ENCODE results near the gene ASTN2.
"Not testable (repeated sequence)": the region's sequence is repeated elsewhere in the genome, so short reads cannot be mapped to it uniquely, and the experiment has no call there.

The ASTN2 gene

DNA sequence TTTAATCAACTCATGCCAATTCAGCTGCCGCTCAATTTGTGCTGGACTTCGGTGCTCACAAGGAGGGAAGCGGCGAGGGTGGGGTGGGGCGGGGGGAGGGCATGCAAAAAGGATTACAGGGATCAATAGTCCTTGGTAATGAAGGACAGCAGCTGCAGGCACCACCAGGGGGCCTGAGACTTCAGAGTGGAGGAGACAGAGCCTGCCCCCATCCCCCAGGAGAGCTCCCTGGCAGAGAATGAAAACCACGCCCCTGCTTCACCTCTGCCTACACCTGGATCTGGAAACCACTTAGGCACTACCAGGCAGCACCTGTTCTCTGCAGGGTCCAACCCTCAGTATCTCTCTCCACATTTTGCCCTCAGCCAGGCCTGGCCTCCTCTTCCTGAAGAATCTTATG, 572.2 kb downstream of the ASTN2 start:
- H3K4me3 ChIP-seq (ENCODE audit: low read length) = no peak overlapping the region
- no peak overlapping the region for H3K27ac ChIP-seq (ENCODE audit: low read depth, low read length)
- H3K36me3 ChIP-seq (ENCODE audit: control insufficient read depth, insufficient read depth, low read length) = no peaks in the 10 kb centered on the region
- no peaks in the 10 kb centered on the region for H3K4me1 ChIP-seq (ENCODE audit: control insufficient read depth, insufficient read depth, low read length)
- no peaks in the 10 kb centered on the region for H3K27me3 ChIP-seq (ENCODE audit: control insufficient read depth, insufficient read depth, low read length)
- no peak overlapping the region for H3K9ac ChIP-seq (ENCODE audit: low read length)

DNA sequence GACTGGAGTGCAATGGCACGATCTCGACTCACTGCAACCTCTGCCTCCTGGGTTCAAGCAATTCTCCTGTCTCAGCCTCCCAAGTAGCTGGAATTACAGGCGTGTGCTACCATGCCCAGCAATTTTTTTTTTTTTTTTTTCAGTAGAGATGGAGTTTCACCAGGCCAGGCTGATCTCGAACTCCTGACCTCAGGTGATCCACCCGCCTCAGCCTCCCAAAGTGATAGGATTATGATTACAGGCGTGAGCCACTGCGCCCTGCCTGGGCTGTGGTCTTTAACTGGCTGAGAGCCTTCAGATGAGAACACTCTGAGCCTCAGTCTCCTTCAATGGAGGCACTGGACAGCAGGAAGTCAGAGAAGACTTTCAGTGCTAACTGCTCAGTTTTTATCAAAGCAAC, 576.4 kb downstream of the ASTN2 start:
- not testable (repeated sequence) for H3K27me3 ChIP-seq (ENCODE audit: control insufficient read depth, insufficient read depth, low read length)

DNA sequence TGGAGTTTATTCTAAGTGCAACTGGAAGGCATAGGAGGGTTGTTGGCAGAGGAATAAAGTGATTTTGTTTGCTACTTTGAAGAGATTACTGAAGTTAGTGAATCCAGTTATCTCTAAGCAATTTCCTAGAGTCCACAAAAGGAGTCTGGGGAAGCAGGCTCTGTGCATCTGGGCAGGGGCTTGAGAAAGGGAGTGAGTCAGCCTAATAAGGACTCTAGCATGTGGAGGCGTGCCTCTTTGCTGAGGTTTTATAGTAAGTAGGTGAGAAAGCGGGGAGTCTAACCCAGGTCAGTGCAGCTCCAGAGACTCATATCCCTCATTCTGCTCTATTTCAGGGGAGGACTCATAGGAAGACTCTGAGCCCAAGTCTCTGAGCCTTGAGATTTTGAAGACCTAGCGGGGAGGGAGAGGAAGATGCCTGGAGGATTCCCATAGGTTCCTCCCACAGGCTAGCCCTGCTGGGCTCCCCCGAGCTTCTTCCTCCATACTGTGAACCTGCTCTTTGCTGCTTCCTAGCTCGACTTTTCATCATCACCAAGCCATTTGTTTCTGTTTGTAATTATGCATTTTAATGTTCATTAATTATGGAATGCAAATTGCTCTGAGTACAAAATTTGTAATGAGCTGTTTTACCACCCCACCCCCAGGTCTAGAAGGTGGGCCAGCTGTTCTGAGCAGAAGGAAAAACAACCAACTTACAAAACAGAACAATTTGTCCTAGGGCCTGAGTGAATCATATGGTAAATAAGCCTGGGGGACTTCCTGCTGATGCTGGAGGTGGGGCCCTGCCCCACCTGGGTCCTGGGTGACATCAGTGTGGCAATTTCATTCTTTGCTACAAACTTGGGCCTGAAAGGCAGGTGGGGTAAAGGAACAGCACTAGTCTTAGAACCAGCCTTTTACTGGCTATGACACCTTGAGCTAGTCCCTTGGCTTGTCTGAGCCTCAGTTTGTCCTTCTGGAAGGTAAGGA, 577.6 kb downstream of the ASTN2 start:
- H3K4me3 ChIP-seq (ENCODE audit: low read length) = no peak overlapping the region
- no peaks in the 10 kb centered on the region for H3K27me3 ChIP-seq (ENCODE audit: control insufficient read depth, insufficient read depth, low read length)
- no peak overlapping the region for H3K27ac ChIP-seq (ENCODE audit: low read depth, low read length)
- H3K9ac ChIP-seq (ENCODE audit: low read length) = no peak overlapping the region
- no peaks in the 10 kb centered on the region for H3K36me3 ChIP-seq (ENCODE audit: control insufficient read depth, insufficient read depth, low read length)
- no peaks in the 10 kb centered on the region for H3K4me1 ChIP-seq (ENCODE audit: control insufficient read depth, insufficient read depth, low read length)

More for the DNA sequence above, 576.4 kb downstream of the ASTN2 start:
- H3K4me3 ChIP-seq (ENCODE audit: low read length); H3K27ac ChIP-seq (ENCODE audit: low read depth, low read length); H3K9ac ChIP-seq (ENCODE audit: low read length); H3K36me3 ChIP-seq (ENCODE audit: control insufficient read depth, insufficient read depth, low read length); H3K4me1 ChIP-seq (ENCODE audit: control insufficient read depth, insufficient read depth, low read length): not testable (repeated sequence)

DNA sequence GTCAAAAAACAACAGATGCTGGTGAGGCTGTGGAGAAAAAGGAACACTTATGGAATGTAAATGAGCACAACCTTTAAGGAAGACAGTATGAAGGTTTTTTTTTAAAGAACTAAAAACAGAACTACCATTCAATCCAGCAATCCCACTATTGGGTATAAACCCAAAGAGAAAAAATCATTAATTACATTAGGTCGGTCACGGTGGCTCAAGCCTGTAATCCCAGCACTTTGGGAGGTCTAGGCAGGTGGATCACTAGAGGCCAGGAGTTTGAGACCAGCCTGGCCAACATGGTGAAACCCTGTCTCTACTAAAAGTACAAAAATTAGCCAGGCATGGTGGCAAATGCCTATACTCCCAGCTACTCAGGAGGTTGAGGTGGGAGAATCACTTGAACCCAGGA, 584.5 kb downstream of the ASTN2 start:
- not testable (repeated sequence) for H3K4me3 ChIP-seq (ENCODE audit: low read length); H3K36me3 ChIP-seq (ENCODE audit: control insufficient read depth, insufficient read depth, low read length); H3K27me3 ChIP-seq (ENCODE audit: control insufficient read depth, insufficient read depth, low read length); H3K4me1 ChIP-seq (ENCODE audit: control insufficient read depth, insufficient read depth, low read length); H3K27ac ChIP-seq (ENCODE audit: low read depth, low read length); H3K9ac ChIP-seq (ENCODE audit: low read length)

DNA sequence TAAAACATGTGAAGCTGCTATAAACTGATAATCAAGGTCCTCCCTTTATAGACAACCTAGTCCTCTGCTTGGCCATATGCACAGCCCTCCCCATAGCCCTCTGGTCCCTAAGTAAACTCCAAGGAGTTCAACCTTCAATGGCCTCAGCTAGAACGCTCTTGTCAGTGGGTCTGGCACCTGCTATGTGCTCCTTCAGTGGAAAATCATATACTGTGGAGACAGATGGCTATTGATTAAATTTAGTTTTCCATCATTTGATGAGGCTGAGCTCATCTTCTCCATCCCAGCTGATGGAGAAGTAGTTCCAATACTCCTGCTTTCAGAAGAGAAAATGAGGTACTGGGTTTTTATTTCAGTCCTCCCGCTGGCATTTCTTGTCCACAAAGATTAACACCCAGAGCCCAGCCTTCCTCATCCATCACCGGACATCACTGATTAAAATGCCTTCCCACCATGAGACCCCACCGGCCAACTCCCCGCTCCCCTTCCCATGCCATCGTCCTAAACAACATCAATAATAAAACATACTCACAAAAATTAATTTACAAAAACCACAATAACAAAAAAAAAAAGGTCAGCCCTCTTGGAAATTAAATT, 593.1 kb downstream of the ASTN2 start:
- Histone ChIP-seq H3K4me3 (ENCODE audit: low read length) (no peak overlapping the region), H3K9ac (ENCODE audit: low read length) (no peak overlapping the region), H3K4me1 (ENCODE audit: control insufficient read depth, insufficient read depth, low read length) (no peaks in the 10 kb centered on the region), H3K27me3 (ENCODE audit: control insufficient read depth, insufficient read depth, low read length) (no peaks in the 10 kb centered on the region), H3K36me3 (ENCODE audit: control insufficient read depth, insufficient read depth, low read length) (no peaks in the 10 kb centered on the region), H3K27ac (ENCODE audit: low read depth, low read length) (no peak overlapping the region)

DNA sequence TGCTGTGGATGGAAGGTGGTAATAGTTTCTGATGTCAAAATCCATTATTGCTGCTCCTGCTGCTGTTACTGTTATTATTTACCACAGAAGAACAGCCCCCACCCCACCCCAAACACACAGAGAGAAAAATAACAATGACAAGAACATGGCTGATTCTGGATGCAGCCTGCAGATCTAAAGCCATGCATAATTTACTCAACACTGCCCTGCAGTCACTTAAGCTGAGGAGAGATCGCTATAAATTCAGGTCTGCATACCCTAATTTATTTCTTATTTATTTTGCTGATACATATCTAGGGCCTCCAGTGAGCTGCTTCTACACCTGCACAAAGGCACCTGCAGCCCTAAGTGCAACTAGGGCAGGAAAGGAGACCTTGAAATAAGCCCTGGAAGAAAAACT, 595.7 kb downstream of the ASTN2 start:
- no peaks in the 10 kb centered on the region for H3K27me3 ChIP-seq (ENCODE audit: control insufficient read depth, insufficient read depth, low read length)
- no peaks in the 10 kb centered on the region for H3K4me1 ChIP-seq (ENCODE audit: control insufficient read depth, insufficient read depth, low read length)
- H3K36me3 ChIP-seq (ENCODE audit: control insufficient read depth, insufficient read depth, low read length) = no peaks in the 10 kb centered on the region
- H3K4me3 ChIP-seq (ENCODE audit: low read length) = no peak overlapping the region
- no peak overlapping the region for H3K27ac ChIP-seq (ENCODE audit: low read depth, low read length)
- no peak overlapping the region for H3K9ac ChIP-seq (ENCODE audit: low read length)

DNA sequence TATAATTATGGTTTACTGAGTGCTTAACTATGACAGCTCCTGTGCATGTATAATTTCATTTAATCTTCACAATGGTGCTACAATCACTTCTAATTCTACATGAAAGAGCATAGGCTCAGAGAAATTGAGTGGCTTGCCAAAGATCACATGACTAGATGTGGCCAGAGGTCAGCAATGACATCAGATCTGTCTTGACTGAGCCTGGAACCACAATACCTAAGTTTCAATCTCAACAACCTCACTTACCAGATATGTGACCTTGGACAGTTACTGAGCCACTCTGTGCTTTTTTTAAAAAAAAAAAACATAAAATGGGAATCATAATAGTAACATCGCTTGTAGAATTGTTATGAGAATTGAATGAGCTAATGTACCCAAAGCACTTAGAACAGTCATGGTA, 597.1 kb downstream of the ASTN2 start:
- no peak overlapping the region for H3K4me3 ChIP-seq (ENCODE audit: low read length)
- H3K4me1 ChIP-seq (ENCODE audit: control insufficient read depth, insufficient read depth, low read length) = no peaks in the 10 kb centered on the region
- H3K27me3 ChIP-seq (ENCODE audit: control insufficient read depth, insufficient read depth, low read length) = no peaks in the 10 kb centered on the region
- H3K9ac ChIP-seq (ENCODE audit: low read length) = no peak overlapping the region
- no peaks in the 10 kb centered on the region for H3K36me3 ChIP-seq (ENCODE audit: control insufficient read depth, insufficient read depth, low read length)
- no peak overlapping the region for H3K27ac ChIP-seq (ENCODE audit: low read depth, low read length)

DNA sequence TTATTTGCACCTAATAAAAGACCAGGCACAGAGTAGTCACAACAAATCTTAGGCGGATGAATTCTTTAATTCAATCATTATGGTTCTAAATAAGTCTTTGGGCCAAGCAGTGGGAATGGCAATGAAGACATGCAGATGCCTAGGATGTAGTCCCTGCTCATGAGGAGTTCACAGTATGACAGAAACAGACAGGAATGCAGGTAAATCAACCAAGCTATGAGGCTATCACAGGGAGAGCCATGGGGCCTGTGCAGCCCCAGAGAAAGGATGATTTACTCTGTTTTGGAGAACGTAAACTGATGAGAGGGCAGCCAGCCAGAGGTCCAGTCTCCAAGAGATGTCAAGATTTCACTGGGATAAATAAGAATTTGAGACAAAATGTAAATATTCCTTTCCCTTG, 598.4 kb downstream of the ASTN2 start:
- Histone ChIP-seq H3K4me1 (ENCODE audit: control insufficient read depth, insufficient read depth, low read length) (no peaks in the 10 kb centered on the region), H3K27me3 (ENCODE audit: control insufficient read depth, insufficient read depth, low read length) (no peaks in the 10 kb centered on the region), H3K36me3 (ENCODE audit: control insufficient read depth, insufficient read depth, low read length) (no peaks in the 10 kb centered on the region), H3K27ac (ENCODE audit: low read depth, low read length) (no peak overlapping the region), H3K9ac (ENCODE audit: low read length) (no peak overlapping the region), H3K4me3 (ENCODE audit: low read length) (no peak overlapping the region)

DNA sequence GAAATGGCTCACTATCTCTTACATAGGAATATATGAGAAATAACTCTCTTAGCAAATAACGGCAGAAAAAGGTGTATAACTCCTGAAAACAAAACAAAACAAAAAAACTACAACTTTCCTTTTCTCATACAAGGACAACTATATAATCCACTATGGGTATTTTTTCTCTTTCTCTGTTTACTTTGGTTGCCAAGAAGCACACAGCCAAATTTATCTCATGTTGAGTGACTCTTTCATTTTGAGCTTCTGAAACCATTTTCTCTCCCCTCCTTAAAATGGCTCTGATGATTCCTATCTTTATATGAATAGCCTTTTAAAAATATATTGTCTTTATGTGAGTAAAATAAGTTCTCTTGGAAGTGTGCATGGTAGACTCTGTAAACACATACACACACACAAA, 599.0 kb downstream of the ASTN2 start:
- Histone ChIP-seq H3K4me3 (ENCODE audit: low read length) (no peak overlapping the region), H3K27ac (ENCODE audit: low read depth, low read length) (no peak overlapping the region), H3K4me1 (ENCODE audit: control insufficient read depth, insufficient read depth, low read length) (no peaks in the 10 kb centered on the region), H3K27me3 (ENCODE audit: control insufficient read depth, insufficient read depth, low read length) (no peaks in the 10 kb centered on the region), H3K36me3 (ENCODE audit: control insufficient read depth, insufficient read depth, low read length) (no peaks in the 10 kb centered on the region), H3K9ac (ENCODE audit: low read length) (no peak overlapping the region)

DNA sequence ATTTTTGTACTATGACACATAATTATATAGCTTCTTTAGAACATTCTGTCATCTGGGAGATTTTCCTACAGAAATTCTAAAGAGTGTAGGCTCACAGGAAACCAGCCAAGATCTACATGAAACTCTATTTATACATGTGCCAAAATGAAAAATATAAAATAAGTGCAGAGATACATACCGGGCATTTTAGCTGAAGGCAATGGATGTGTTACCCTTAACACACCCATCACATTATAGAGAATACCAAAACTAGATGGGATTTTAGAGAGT, 601.9 kb downstream of the ASTN2 start:
- Histone ChIP-seq H3K4me1 (ENCODE audit: control insufficient read depth, insufficient read depth, low read length) (no peaks in the 10 kb centered on the region), H3K4me3 (ENCODE audit: low read length) (no peak overlapping the region), H3K27me3 (ENCODE audit: control insufficient read depth, insufficient read depth, low read length) (no peaks in the 10 kb centered on the region), H3K27ac (ENCODE audit: low read depth, low read length) (no peak overlapping the region), H3K9ac (ENCODE audit: low read length) (no peak overlapping the region), H3K36me3 (ENCODE audit: control insufficient read depth, insufficient read depth, low read length) (no peaks in the 10 kb centered on the region)

DNA sequence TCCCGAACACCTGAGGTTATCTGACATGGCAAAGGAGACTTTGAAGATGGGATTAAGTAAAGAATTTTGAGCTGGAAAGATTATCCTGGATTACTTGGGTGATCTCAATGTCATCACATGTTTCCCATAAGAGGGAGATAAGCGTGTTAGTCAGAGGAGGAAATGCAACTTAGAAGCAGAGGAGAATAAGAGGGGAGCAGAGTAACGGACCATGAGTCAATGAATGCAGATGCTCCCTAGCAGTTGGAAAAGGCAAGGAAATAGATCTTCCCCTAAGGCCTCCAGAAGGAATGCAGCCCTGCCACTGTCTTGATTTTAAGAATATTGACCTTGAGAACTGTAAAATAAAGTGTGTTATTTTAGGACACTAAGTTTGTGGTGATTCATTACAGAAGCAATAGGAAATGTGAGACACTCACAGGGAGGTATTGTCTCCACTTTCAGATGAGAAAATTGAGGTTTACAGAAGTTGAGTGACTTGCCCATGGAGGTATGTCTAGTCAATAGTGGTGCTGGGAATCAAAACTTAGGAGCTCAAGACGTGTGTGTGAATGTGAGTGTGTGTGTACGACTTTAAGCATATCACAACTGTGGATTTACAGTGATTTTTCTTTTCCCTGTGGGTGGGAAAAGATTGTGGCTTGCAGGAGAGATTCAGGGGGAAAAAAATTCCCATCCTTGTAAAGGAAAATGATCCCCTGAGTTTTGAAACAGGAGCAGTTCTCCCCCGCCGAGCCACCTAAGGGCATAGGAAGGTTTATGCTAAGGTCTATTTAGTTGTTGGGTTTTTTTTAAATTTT, 602.4 kb downstream of the ASTN2 start:
- Histone ChIP-seq H3K36me3 (ENCODE audit: control insufficient read depth, insufficient read depth, low read length) (no peaks in the 10 kb centered on the region), H3K4me3 (ENCODE audit: low read length) (no peak overlapping the region), H3K9ac (ENCODE audit: low read length) (no peak overlapping the region), H3K4me1 (ENCODE audit: control insufficient read depth, insufficient read depth, low read length) (no peaks in the 10 kb centered on the region), H3K27ac (ENCODE audit: low read depth, low read length) (no peak overlapping the region), H3K27me3 (ENCODE audit: control insufficient read depth, insufficient read depth, low read length) (no peaks in the 10 kb centered on the region)

DNA sequence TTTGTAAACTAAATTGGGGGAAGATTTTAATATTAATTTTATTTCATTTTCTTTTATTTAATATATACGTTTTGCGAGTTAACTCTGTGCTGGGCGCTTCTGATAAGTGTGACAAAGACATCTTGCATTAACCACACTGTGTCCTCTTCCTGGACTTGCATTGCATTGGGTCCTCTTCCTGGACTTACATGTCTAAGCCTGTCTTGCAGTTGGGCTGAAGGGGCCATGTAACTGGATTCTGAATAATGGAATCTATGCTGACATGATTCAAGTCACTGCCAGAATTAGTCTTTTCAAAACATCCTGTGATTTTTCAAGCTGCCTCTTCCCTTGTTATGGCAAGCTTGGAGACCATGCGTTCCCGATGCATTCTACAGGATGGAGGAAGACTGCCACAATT, 605.2 kb downstream of the ASTN2 start:
- Histone ChIP-seq H3K27ac (ENCODE audit: low read depth, low read length) (no peak overlapping the region), H3K27me3 (ENCODE audit: control insufficient read depth, insufficient read depth, low read length) (no peaks in the 10 kb centered on the region), H3K4me1 (ENCODE audit: control insufficient read depth, insufficient read depth, low read length) (no peaks in the 10 kb centered on the region), H3K36me3 (ENCODE audit: control insufficient read depth, insufficient read depth, low read length) (no peaks in the 10 kb centered on the region), H3K9ac (ENCODE audit: low read length) (no peak overlapping the region), H3K4me3 (ENCODE audit: low read length) (no peak overlapping the region)
